ENCODE results near the gene ECSIT. TPM values are rescaled to one million over a fixed set of nuclear protein-coding genes. Genes with fewer than 3 reads are reported as not detected.
"Not testable (repeated sequence)": the region's sequence is repeated elsewhere in the genome, so short reads cannot be mapped to it uniquely, and the experiment has no call there.

Gene ECSIT, protein sequence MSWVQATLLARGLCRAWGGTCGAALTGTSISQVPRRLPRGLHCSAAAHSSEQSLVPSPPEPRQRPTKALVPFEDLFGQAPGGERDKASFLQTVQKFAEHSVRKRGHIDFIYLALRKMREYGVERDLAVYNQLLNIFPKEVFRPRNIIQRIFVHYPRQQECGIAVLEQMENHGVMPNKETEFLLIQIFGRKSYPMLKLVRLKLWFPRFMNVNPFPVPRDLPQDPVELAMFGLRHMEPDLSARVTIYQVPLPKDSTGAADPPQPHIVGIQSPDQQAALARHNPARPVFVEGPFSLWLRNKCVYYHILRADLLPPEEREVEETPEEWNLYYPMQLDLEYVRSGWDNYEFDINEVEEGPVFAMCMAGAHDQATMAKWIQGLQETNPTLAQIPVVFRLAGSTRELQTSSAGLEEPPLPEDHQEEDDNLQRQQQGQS
- total RNA-seq (10 to 100 TPM; 27.7 to 27.8 TPM), polyA plus RNA-seq (10 to 100 TPM; 39.9 to 72.5 TPM)
- long read RNA-seq, donor 1, transcript ECSIT-202 (8 exons, 1,700 nt), result major isoform, 285 of 357 reads
- long read RNA-seq, donor 1, partial matches to known transcripts, result 9 of 357 reads
- long read RNA-seq, donor 1, other reads (novel, unspliced or antisense), result 57 of 357 reads
- long read RNA-seq, donor 2, transcript ECSIT-202 (8 exons, 1,700 nt), result major isoform, 14 of 23 reads
- long read RNA-seq, donor 2, partial matches to known transcripts, result 1 of 23 reads
- long read RNA-seq, donor 2, other reads (novel, unspliced or antisense), result 7 of 23 reads

DNA sequence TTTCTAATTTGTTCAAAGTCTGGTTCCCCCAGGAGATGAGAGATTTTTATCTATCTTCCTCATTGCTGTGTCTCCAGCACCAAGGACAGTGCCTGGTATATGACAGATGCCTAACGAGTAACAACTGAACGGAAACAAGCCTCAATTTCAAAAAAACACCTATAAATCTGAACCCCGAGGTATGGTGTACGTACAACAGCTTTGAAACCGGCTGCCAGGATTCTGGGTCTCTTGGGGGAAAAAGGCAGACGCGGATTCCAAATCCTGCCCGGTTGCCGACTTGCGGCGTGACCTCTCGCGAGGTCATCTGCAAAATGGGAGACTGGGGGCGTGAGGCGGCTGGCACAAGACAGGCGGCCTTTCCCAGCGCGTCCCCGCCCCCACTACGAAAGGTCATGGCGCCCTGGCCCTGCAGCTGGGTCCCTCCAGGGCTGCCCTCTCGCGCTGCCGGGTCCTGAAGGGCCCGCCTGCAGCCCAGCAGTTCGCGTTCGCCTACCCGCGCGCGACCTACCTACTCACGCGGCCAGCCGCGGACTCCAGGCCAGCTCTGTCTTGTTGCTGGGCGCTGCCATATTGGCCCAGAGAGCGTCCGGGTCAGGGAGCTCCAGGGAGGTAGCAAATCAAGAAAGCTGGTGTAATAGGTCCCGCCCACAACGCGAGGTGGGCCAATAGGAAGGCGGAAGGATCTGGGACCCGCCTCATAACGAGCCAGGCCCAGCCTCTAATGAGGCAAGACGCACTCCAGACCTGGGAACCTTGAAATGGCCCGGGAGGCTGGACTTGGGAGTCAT lies at the start of gene ECSIT:
Gene ECSIT (minus strand): TSS at position 584 of the 791 bp plus-strand sequence. CDS start 9,964 bp downstream, outside the sequence.
- intact Hi-C loops (cut with DNase I), result no loop called here
- peak; percentile 98 for ATAC-seq (ENCODE audit: low FRiP score)
- H3K4me1 ChIP-seq (ENCODE audit: control insufficient read depth in 1 of 2, insufficient read depth in 2 of 2, low read length in 2 of 2), result no peaks in the 10 kb centered on the region

GRCh38 chr19:11577451-11578257 lies 48.7 kb upstream of the ECSIT start, which contains the start of gene ACP5:
TSS of gene ACP5 (minus strand) at chr19:11577645. CDS start at chr19:11577317, 328 bp downstream.
- H3K27me3 ChIP-seq (ENCODE audit: control insufficient read depth in 1 of 2, insufficient read depth in 2 of 2, low read length in 1 of 2), result no peaks in the 10 kb centered on the region
- no peak for ATAC-seq (ENCODE audit: low FRiP score)
- intact Hi-C loops (cut with DNase I), result no loop called here
- no peak within 1 kb of the TSS for H3K27ac ChIP-seq (ENCODE audit: low read depth in 1 of 2, low read length in 2 of 2)
- no peaks in the 10 kb centered on the region for H3K36me3 ChIP-seq (ENCODE audit: control insufficient read depth in 1 of 2, insufficient read depth in 2 of 2, low read length in 1 of 2)
- peak in 1 of 2 donors; percentile 63 for DNase-seq
- H3K4me3 ChIP-seq (ENCODE audit: low read length in 2 of 2), result no peak within 1 kb of the TSS
- WGBS, 2 donors, result 76 to 78% methylated on average over 18 of the region's 18 CpGs
- H3K4me1 ChIP-seq (ENCODE audit: control insufficient read depth in 1 of 2, insufficient read depth in 2 of 2, low read length in 2 of 2), result no peaks in the 10 kb centered on the region
- H3K9me3 ChIP-seq (ENCODE audit: control insufficient read depth, low read length), result no peaks in the 10 kb centered on the region

More for the DNA sequence above, at the start of gene ECSIT:
- peak within 1 kb of the TSS; percentile 8 to 28 for H3K4me3 ChIP-seq (ENCODE audit: low read length in 2 of 2)
- peak; percentile 97 to 99 for DNase-seq
- H3K9me3 ChIP-seq (ENCODE audit: control insufficient read depth, low read length), result no peaks in the 10 kb centered on the region
- 0 to 1% methylated on average over 47 of the region's 47 CpGs for WGBS, 2 donors
- peak within 1 kb of the TSS in 1 of 2 donors; percentile 82 for H3K27ac ChIP-seq (ENCODE audit: low read depth in 1 of 2, low read length in 2 of 2)
- no peaks in the 10 kb centered on the region for H3K27me3 ChIP-seq (ENCODE audit: control insufficient read depth in 1 of 2, insufficient read depth in 2 of 2, low read length in 1 of 2)
- no peaks in the 10 kb centered on the region for H3K36me3 ChIP-seq (ENCODE audit: control insufficient read depth in 1 of 2, insufficient read depth in 2 of 2, low read length in 1 of 2)

GRCh38 chr19:11576227-11576626 lies 47.3 kb upstream of the ECSIT start:
- Histone ChIP-seq H3K4me1 (ENCODE audit: control insufficient read depth in 1 of 2, insufficient read depth in 2 of 2, low read length in 2 of 2) (no peaks in the 10 kb centered on the region), H3K27ac (ENCODE audit: low read depth in 1 of 2, low read length in 2 of 2) (no peak overlapping the region), H3K27me3 (ENCODE audit: control insufficient read depth in 1 of 2, insufficient read depth in 2 of 2, low read length in 1 of 2) (no peaks in the 10 kb centered on the region), H3K4me3 (ENCODE audit: low read length in 2 of 2) (no peak overlapping the region), H3K36me3 (ENCODE audit: control insufficient read depth in 1 of 2, insufficient read depth in 2 of 2, low read length in 1 of 2) (no peaks in the 10 kb centered on the region), H3K9me3 (ENCODE audit: control insufficient read depth, low read length) (no peaks in the 10 kb centered on the region)
- no peak for DNase-seq
- intact Hi-C loops (cut with DNase I), result no loop called here
- no peak for ATAC-seq (ENCODE audit: low FRiP score)
- 92 to 93% methylated on average over 15 of the region's 15 CpGs for WGBS, 2 donors

DNA sequence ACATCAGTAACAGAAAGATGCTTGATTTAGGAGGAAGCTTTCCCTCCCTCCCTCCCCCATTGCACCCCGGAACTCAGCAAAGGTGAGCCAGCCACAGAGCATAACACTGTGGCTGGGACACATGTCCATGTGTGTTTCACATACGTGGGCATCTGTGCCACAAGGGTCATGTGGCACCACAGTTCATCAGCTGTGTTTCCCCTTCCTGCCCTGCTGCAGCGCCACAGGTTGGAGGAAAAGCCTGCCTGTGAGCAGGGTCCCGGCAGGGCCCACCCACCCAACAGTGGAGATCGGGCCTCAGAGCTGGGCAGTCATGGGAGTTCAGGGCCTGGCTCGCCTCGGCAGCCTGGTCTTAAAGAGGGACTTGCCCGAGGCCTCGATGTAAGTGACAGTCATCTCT lies 45.8 kb upstream of the ECSIT start:
- ATAC-seq (ENCODE audit: low FRiP score), result no peak
- intact Hi-C loops (cut with DNase I), result no loop called here
- Histone ChIP-seq H3K27ac (ENCODE audit: low read depth in 1 of 2, low read length in 2 of 2) (no peak overlapping the region), H3K9me3 (ENCODE audit: control insufficient read depth, low read length) (no peaks in the 10 kb centered on the region), H3K4me3 (ENCODE audit: low read length in 2 of 2) (no peak overlapping the region), H3K27me3 (ENCODE audit: control insufficient read depth in 1 of 2, insufficient read depth in 2 of 2, low read length in 1 of 2) (no peaks in the 10 kb centered on the region), H3K4me1 (ENCODE audit: control insufficient read depth in 1 of 2, insufficient read depth in 2 of 2, low read length in 2 of 2) (no peaks in the 10 kb centered on the region), H3K36me3 (ENCODE audit: control insufficient read depth in 1 of 2, insufficient read depth in 2 of 2, low read length in 1 of 2) (no peaks in the 10 kb centered on the region)
- 88 to 92% methylated on average over 8 to 9 of the region's 9 CpGs for whole genome bisulfite sequencing, 2 donors
- no peak for DNase-seq

- H3K4me3 ChIP-seq (ENCODE audit: low read length in 2 of 2); DNase-seq; H3K27me3 ChIP-seq (ENCODE audit: control insufficient read depth in 1 of 2, insufficient read depth in 2 of 2, low read length in 1 of 2); H3K4me1 ChIP-seq (ENCODE audit: control insufficient read depth in 1 of 2, insufficient read depth in 2 of 2, low read length in 2 of 2); H3K27ac ChIP-seq (ENCODE audit: low read depth in 1 of 2, low read length in 2 of 2); H3K9me3 ChIP-seq (ENCODE audit: control insufficient read depth, low read length); intact Hi-C loops (cut with DNase I); H3K36me3 ChIP-seq (ENCODE audit: control insufficient read depth in 1 of 2, insufficient read depth in 2 of 2, low read length in 1 of 2); ATAC-seq (ENCODE audit: low FRiP score): not testable (repeated sequence)
- 90 to 95% methylated on average over 4 of the region's 4 CpGs for WGBS, 2 donors
Measured at GRCh38 chr19:11573763-11574162, 44.8 kb upstream of the ECSIT start.

GRCh38 chr19:11573354-11573753 lies 44.4 kb upstream of the ECSIT start:
- H3K36me3 ChIP-seq (ENCODE audit: control insufficient read depth in 1 of 2, insufficient read depth in 2 of 2, low read length in 1 of 2); H3K9me3 ChIP-seq (ENCODE audit: control insufficient read depth, low read length); H3K27ac ChIP-seq (ENCODE audit: low read depth in 1 of 2, low read length in 2 of 2); intact Hi-C loops (cut with DNase I); H3K4me3 ChIP-seq (ENCODE audit: low read length in 2 of 2); H3K4me1 ChIP-seq (ENCODE audit: control insufficient read depth in 1 of 2, insufficient read depth in 2 of 2, low read length in 2 of 2); ATAC-seq (ENCODE audit: low FRiP score); H3K27me3 ChIP-seq (ENCODE audit: control insufficient read depth in 1 of 2, insufficient read depth in 2 of 2, low read length in 1 of 2); DNase-seq: not testable (repeated sequence)
- WGBS, 2 donors, result 80 to 85% methylated on average over 6 of the region's 6 CpGs

GRCh38 chr19:11570039-11570462 lies 41.1 kb upstream of the ECSIT start:
- no peak overlapping the region for H3K4me3 ChIP-seq (ENCODE audit: low read length in 2 of 2)
- H3K9me3 ChIP-seq (ENCODE audit: control insufficient read depth, low read length), result no peaks in the 10 kb centered on the region
- no peak overlapping the region for H3K27ac ChIP-seq (ENCODE audit: low read depth in 1 of 2, low read length in 2 of 2)
- no peaks in the 10 kb centered on the region for H3K27me3 ChIP-seq (ENCODE audit: control insufficient read depth in 1 of 2, insufficient read depth in 2 of 2, low read length in 1 of 2)
- ATAC-seq (ENCODE audit: low FRiP score) (no peak), DNase-seq (no peak)
- 67 to 70% methylated on average over 5 of the region's 5 CpGs for WGBS, 2 donors
- H3K36me3 ChIP-seq (ENCODE audit: control insufficient read depth in 1 of 2, insufficient read depth in 2 of 2, low read length in 1 of 2), result no peaks in the 10 kb centered on the region
- no peaks in the 10 kb centered on the region for H3K4me1 ChIP-seq (ENCODE audit: control insufficient read depth in 1 of 2, insufficient read depth in 2 of 2, low read length in 2 of 2)
- intact Hi-C loops (cut with DNase I), result no loop called here

- WGBS, 2 donors, result 82 to 88% methylated on average over 2 of the region's 2 CpGs
- Histone ChIP-seq H3K9me3 (ENCODE audit: control insufficient read depth, low read length) (no peaks in the 10 kb centered on the region), H3K27ac (ENCODE audit: low read depth in 1 of 2, low read length in 2 of 2) (no peak overlapping the region), H3K4me1 (ENCODE audit: control insufficient read depth in 1 of 2, insufficient read depth in 2 of 2, low read length in 2 of 2) (no peaks in the 10 kb centered on the region), H3K27me3 (ENCODE audit: control insufficient read depth in 1 of 2, insufficient read depth in 2 of 2, low read length in 1 of 2) (no peaks in the 10 kb centered on the region), H3K36me3 (ENCODE audit: control insufficient read depth in 1 of 2, insufficient read depth in 2 of 2, low read length in 1 of 2) (no peaks in the 10 kb centered on the region), H3K4me3 (ENCODE audit: low read length in 2 of 2) (no peak overlapping the region)
- no peak for ATAC-seq (ENCODE audit: low FRiP score)
- intact Hi-C loops (cut with DNase I), result no loop called here
- no peak for DNase-seq
Measured at GRCh38 chr19:11566164-11566563, 37.2 kb upstream of the ECSIT start.

Measured in aorta (tissue), 5 donors.